Measurements from ENCODE around the gene KCNQ2. TPM values are rescaled to one million over a fixed set of nuclear protein-coding genes. Genes with fewer than 3 reads are reported as not detected.

Gene KCNQ2
- total and polyA plus RNA-seq, 10 of the 15 experiments (the other 5 are each of a cell fraction or from before 2014, with no cell fraction given), result 0.06 to 0.49 (median 0.26) TPM; not detected in 7

DNA sequence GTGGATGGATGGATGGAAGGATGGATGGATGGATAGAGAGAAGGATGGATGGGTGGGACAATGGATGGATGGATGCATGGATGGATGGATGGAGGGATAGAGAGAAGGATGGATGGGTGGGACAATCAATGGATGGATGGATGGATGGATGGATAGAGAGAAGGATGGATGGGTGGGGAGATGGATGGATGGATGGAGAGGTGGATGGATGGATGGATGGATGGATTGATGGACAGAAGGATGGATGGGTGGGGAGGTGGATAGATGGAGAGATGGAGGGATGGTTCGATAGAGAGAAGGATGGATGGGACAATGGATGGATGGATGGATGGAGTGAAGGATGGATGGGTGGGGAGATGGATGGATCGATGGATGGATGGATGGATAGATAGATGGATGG lies 20.1 kb upstream of the KCNQ2 start:
- Histone ChIP-seq H3K9ac (ENCODE audit: control insufficient read depth, insufficient read depth, low read length) (no peak overlapping the region), H3K27me3 (replicated peaks in 1 of 2; ENCODE audit: control insufficient read depth in 2 of 2, insufficient read depth in 2 of 2, low read length in 1 of 2) (no peaks in the 10 kb centered on the region; a peak in 2 of 4 replicates), H3K27ac (ENCODE audit: control insufficient read depth, insufficient read depth) (no peak overlapping the region), H3K4me1 (ENCODE audit: control insufficient read depth, insufficient read depth, low read length) (no peaks in the 10 kb centered on the region), H3K36me3 (ENCODE audit: control insufficient read depth in 2 of 2, insufficient read depth in 2 of 2, low read length in 1 of 2) (no peaks in the 10 kb centered on the region), H2AFZ (ENCODE audit: control insufficient read depth, low read depth, low read length) (no peak overlapping the region), H3K4me3 (no peak overlapping the region), H3K9me3 (replicated peaks; ENCODE audit: control insufficient read depth, insufficient read depth, low read length) (no peaks in the 10 kb centered on the region), H3K4me2 (ENCODE audit: control insufficient read depth, insufficient read depth) (no peak overlapping the region), H3K79me2 (ENCODE audit: control insufficient read depth, insufficient read depth, low read length) (no peaks in the 10 kb centered on the region), H4K20me1 (ENCODE audit: control insufficient read depth, insufficient read depth) (no peaks in the 10 kb centered on the region)
- 45% methylated on average over 2 of the region's 2 CpGs for WGBS (ENCODE audit: insufficient coverage, insufficient replicate concordance, low lambda C conversion rate, missing lambda C conversion rate)
- BruUV-seq (replicated peaks), result no TSS peak
- in situ Hi-C loops (cut with MboI) (no loop called here), intact Hi-C loops (cut with micrococcal nuclease; ENCODE audit: unreplicated experiment) (no loop called here)
- SMC1A ChIA-PET (ENCODE audit: uncharacterized antibody, unreplicated experiment), result no interaction called here
- RAD21 ChIA-PET (ENCODE audit: unreplicated experiment), result no interaction called here
- POLR2A ChIA-PET, result no interaction called here
- ATAC-seq (no peak), DNase-seq (ENCODE audit: low read depth, low spot score) (no peak), FAIRE-seq (no peak)
- CTCF ChIA-PET, result no interaction called here
- no peak for TF ChIP-seq LARP7 (IDR thresholded peaks at IDR 0.05)
- TF ChIP-seq, protein P1, sequence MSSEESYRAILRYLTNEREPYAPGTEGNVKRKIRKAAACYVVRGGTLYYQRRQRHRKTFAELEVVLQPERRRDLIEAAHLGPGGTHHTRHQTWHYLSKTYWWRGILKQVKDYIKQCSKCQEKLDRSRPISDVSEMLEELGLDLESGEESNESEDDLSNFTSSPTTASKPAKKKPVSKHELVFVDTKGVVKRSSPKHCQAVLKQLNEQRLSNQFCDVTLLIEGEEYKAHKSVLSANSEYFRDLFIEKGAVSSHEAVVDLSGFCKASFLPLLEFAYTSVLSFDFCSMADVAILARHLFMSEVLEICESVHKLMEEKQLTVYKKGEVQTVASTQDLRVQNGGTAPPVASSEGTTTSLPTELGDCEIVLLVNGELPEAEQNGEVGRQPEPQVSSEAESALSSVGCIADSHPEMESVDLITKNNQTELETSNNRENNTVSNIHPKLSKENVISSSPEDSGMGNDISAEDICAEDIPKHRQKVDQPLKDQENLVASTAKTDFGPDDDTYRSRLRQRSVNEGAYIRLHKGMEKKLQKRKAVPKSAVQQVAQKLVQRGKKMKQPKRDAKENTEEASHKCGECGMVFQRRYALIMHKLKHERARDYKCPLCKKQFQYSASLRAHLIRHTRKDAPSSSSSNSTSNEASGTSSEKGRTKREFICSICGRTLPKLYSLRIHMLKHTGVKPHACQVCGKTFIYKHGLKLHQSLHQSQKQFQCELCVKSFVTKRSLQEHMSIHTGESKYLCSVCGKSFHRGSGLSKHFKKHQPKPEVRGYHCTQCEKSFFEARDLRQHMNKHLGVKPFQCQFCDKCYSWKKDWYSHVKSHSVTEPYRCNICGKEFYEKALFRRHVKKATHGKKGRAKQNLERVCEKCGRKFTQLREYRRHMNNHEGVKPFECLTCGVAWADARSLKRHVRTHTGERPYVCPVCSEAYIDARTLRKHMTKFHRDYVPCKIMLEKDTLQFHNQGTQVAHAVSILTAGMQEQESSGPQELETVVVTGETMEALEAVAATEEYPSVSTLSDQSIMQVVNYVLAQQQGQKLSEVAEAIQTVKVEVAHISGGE (CRISPR knock-in tag; IDR thresholded peaks at IDR 0.05), result no peak
- no peak for TF ChIP-seq MTA3 (IDR thresholded peaks at IDR 0.05; ENCODE audit: borderline replicate concordance, low read length)
- TF ChIP-seq MXI1 (IDR thresholded peaks at IDR 0.05; ENCODE audit: low read depth, low read length), result no peak
- TF ChIP-seq GABPA (IDR thresholded peaks at IDR 0.05; ENCODE audit: low read depth), result no peak
- no peak for TF ChIP-seq HCFC1 (IDR thresholded peaks at IDR 0.05; ENCODE audit: low read length)
- no peak for TF ChIP-seq ESRRA (IDR thresholded peaks at IDR 0.05; ENCODE audit: low read length)
- no peak for TF ChIP-seq SIN3A (IDR thresholded peaks at IDR 0.05; ENCODE audit: low read depth, low read length)
- no peak for TF ChIP-seq KAT2A (conservative IDR thresholded peaks at IDR 0.05; ENCODE audit: control insufficient read depth, low read depth, low read length)
- no peak for TF ChIP-seq NFXL1 (IDR thresholded peaks at IDR 0.05; ENCODE audit: borderline replicate concordance)
- no peak for TF ChIP-seq ETV6 (conservative IDR thresholded peaks at IDR 0.05 in 1 of 2, IDR thresholded peaks at IDR 0.05 in 1 of 2; ENCODE audit: borderline replicate concordance in 1 of 2, low read depth in 1 of 2)
- TF ChIP-seq NFYA (IDR thresholded peaks at IDR 0.05; ENCODE audit: borderline replicate concordance, low read depth, low read length), result no peak
- no peak for TF ChIP-seq BMI1 (IDR thresholded peaks at IDR 0.05; ENCODE audit: borderline replicate concordance)
- TF ChIP-seq, protein P2, sequence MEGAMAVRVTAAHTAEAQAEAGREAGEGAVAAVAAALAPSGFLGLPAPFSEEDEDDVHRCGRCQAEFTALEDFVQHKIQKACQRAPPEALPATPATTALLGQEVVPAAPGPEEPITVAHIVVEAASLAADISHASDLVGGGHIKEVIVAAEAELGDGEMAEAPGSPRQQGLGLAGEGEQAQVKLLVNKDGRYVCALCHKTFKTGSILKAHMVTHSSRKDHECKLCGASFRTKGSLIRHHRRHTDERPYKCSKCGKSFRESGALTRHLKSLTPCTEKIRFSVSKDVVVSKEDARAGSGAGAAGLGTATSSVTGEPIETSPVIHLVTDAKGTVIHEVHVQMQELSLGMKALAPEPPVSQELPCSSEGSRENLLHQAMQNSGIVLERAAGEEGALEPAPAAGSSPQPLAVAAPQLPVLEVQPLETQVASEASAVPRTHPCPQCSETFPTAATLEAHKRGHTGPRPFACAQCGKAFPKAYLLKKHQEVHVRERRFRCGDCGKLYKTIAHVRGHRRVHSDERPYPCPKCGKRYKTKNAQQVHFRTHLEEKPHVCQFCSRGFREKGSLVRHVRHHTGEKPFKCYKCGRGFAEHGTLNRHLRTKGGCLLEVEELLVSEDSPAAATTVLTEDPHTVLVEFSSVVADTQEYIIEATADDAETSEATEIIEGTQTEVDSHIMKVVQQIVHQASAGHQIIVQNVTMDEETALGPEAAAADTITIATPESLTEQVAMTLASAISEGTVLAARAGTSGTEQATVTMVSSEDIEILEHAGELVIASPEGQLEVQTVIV (IDR thresholded peaks at IDR 0.05; ENCODE audit: borderline replicate concordance, partially characterized antibody), result no peak
- TF ChIP-seq FOXK2 (IDR thresholded peaks at IDR 0.05), result no peak
- no peak for TF ChIP-seq CREB1 (IDR thresholded peaks at IDR 0.05; ENCODE audit: low read depth)
